Rectal smooth muscle tissue (tissue), 1 donor: ENCODE results near the gene DEFB124.
"Not testable (repeated sequence)": the region's sequence is repeated elsewhere in the genome, so short reads cannot be mapped to it uniquely, and the experiment has no call there.

ENCODE experiments used
- H3K27ac ChIP-seq: one replicate; pipeline ENCODE4 v1.7.0; 2013; ENCODE audit warnings: low read depth, low read length, inconsistent platforms
- H3K27me3 ChIP-seq: one replicate; pipeline ENCODE4 v1.7.0; 2013; ENCODE audit warnings: low read length; ENCODE audit not compliant: control insufficient read depth, insufficient read depth
- H3K36me3 ChIP-seq: one replicate; pipeline ENCODE4 v1.7.0; 2013; ENCODE audit warnings: low read length; ENCODE audit not compliant: control insufficient read depth, insufficient read depth
- H3K4me1 ChIP-seq: one replicate; pipeline ENCODE4 v1.7.0; 2013; ENCODE audit warnings: low read length; ENCODE audit not compliant: control insufficient read depth, insufficient read depth
- H3K4me3 ChIP-seq: one replicate; pipeline ENCODE4 v1.7.0; 2013; ENCODE audit warnings: low read length
- H3K9ac ChIP-seq: one replicate; pipeline ENCODE4 v1.7.0; 2013; ENCODE audit warnings: low read length

Gene DEFB124

DNA sequence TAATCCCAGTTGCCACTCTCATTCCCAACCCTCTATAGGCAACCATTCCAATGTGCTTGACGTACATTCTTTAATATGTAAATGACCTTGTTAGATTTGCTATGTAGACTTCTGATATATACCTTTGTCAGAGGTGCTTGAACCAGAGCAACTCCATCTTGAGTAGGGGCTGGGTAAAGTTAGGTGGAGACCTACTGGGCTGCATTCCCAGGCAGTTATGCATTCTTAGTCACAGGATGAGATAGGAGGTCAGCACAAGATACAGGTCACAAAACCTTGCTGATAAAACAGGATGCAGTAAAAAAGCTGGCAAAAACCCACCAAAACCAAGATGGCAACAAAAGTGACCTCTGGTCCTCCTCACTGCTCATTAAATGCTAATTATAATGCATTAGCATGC, 31.0 kb upstream of the DEFB124 start:
- peaks cover 3% of the 10 kb centered on the region for H3K4me1 ChIP-seq
- no peak overlapping the region for H3K27ac ChIP-seq
- no peaks in the 10 kb centered on the region for H3K36me3 ChIP-seq
- H3K27me3 ChIP-seq, result no peaks in the 10 kb centered on the region
- H3K9ac ChIP-seq, result no peak overlapping the region
- no peak overlapping the region for H3K4me3 ChIP-seq

DNA sequence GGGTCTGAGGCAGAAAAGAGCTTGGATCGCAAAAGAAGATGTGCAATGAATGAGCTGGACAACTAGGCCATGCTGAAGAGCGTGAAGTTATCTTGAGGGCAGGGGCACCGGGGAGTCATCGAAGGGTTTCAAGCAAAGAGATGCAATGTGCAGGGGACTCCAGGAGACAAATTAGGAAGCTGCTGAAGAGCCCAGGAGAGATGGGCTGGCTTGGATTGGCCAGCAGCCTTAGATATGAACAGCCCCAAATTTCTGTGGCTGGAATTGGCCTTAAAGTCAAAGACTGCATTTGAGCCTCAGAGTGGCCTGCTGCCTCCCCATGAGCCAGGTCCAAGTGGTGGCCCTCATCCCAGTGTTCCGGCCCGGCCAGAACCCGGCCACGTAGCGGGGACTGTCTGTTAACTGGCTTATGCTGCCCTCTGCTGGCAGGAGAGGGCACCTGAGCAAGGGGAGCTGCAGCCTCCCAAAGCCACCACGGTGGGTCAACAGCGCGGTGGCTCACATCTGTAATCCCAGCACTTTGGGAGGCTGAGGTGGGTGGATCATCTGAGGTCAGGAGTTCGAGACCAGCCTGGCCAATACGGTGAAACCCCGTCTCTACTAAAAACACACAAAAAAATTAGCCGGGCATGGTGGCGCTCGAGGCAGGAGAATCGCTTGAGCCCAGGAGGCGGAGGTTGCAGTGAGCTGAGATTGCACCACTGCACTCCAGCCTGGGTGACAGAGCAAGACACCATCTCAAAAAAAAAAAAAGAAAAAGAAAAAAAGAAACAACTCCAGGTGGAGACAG, 28.2 kb upstream of the DEFB124 start:
- H3K27me3 ChIP-seq, H3K4me1 ChIP-seq, H3K9ac ChIP-seq, H3K36me3 ChIP-seq, H3K27ac ChIP-seq, H3K4me3 ChIP-seq: not testable (repeated sequence)

DNA sequence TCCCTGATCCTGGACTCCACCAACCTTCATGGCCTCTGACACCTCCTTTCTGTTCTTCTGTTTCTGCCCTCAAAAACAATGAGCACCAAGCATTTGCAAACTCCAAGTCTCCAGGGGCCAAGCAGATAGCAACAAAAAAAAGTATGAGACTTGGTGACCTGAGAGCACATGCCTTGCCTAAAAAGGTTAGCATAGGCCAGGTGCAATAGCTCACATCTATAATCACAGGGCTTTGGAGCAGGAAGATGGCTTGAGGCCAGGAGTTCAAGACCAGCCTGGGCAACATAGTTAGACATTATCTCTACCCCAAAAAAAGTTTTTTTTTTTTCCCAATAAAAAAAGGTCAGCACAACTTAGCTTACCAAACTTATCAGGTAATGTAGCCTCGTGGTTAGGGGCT, 25.6 kb upstream of the DEFB124 start:
- Histone ChIP-seq H3K36me3 (no peaks in the 10 kb centered on the region), H3K27ac (no peak overlapping the region), H3K4me3 (no peak overlapping the region), H3K4me1 (peaks cover 11% of the 10 kb centered on the region), H3K9ac (no peak overlapping the region), H3K27me3 (no peaks in the 10 kb centered on the region)

DNA sequence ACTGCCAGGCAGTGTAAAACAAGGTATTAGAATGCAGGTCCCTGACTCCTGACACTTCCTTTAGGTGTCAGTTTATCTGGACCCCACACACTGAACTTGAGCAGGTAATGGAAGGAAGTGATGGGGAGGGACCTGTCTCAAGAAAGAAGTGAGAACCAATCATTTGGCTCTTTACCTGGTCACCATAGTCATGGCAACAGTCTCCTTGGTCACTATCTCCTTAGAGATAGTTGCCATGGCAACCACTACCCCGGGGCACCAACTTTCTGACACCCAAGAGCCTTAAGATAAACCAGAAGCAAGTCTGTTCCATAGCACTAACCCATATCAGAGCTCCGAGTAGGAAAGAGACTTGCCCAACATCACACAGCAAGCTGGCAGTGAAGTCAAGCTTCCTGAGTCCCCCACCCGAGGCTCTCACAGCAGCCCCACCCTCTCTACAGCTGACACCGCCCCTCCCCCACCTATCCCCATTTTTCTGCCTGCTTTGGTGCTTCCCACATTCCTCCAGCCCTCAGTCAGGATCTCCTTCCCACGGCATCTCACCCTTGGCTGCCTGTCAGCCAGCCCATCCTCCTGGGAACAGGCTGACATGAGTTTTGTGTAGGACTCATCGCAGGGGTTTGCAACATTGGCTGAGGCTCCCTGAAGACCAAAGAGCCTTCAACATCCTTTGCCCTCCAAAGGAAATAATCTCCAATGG, 23.1 kb upstream of the DEFB124 start:
- Histone ChIP-seq H3K9ac (no peak overlapping the region), H3K27ac (no peak overlapping the region), H3K4me3 (no peak overlapping the region), H3K4me1 (peaks cover 10% of the 10 kb centered on the region), H3K36me3 (no peaks in the 10 kb centered on the region), H3K27me3 (no peaks in the 10 kb centered on the region)

DNA sequence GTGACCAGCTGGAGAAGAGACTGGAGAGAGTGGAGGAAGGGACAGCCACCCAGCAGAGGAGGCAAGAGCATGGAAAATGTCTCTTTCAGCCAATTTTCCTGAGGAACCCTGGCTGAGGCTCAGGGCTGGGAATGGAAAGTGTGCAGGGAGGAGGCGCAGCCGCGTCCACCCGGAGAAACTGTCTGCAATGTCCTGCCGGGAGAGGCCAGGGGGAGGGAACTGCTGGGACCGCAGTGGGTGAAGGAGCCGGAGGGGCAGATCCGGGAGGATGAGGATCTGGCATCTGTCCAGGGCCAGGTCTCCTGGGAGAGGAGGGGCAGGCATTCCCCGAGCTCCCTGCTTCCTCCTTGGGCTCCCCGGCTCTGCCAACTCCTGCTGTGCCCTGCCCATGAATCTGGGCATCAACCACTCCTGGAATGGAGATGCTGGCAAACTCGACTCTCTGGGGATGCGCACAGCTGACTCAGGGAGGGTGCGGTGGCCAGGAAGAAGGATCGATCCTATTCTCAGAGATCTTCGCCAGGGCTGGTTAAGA, 21.9 kb upstream of the DEFB124 start:
- peak overlapping the region; percentile 44 for H3K4me3 ChIP-seq
- H3K4me1 ChIP-seq, result peaks cover 8% of the 10 kb centered on the region
- no peaks in the 10 kb centered on the region for H3K36me3 ChIP-seq
- H3K27ac ChIP-seq, result peak overlapping the region; percentile 60
- H3K9ac ChIP-seq, result no peak overlapping the region
- no peaks in the 10 kb centered on the region for H3K27me3 ChIP-seq

DNA sequence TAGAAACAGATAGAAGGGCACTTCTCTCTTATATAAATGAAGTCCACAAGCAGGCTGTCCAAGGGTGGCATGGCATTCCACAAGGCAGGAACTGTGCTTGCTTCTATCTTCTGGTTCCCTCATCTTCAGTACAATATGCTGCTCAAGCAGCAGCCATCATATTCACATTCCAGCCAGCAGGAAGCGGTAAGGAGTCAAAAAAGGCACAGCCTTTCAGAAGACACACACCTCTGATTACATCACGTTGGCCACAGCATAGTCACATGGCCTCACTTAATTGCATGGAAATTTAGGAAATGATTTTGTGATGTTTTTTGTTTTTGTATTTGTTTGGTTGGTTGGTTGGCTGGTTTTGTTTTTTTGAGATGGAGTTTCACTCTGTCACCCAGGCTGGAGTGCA, 19.2 kb upstream of the DEFB124 start:
- Histone ChIP-seq H3K27ac (no peak overlapping the region), H3K27me3 (no peaks in the 10 kb centered on the region), H3K4me1 (peaks cover 8% of the 10 kb centered on the region), H3K36me3 (no peaks in the 10 kb centered on the region), H3K9ac (no peak overlapping the region), H3K4me3 (no peak overlapping the region)

DNA sequence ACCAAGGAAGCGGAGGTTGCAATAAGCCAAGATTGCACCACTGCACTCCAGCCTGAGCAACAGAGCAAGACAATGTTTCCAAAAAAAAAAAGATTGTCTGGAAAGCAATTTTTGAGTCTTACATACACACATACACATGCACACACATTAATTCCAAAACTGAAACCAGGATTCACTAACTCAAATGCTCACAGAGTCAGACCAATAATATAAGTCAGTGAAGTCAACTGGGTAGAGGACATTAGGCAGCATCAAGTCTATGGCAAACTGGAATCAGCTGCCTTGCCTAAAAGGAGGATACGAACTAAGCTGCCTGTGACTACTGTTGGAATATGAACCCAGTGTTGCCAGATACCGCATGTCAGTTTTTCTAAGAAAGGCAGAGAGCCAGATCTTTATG, 15.8 kb upstream of the DEFB124 start:
- H3K9ac ChIP-seq, result no peak overlapping the region
- no peak overlapping the region for H3K4me3 ChIP-seq
- H3K36me3 ChIP-seq, result no peaks in the 10 kb centered on the region
- peaks cover 5% of the 10 kb centered on the region for H3K4me1 ChIP-seq
- H3K27me3 ChIP-seq, result peaks cover 4% of the 10 kb centered on the region
- no peak overlapping the region for H3K27ac ChIP-seq

DNA sequence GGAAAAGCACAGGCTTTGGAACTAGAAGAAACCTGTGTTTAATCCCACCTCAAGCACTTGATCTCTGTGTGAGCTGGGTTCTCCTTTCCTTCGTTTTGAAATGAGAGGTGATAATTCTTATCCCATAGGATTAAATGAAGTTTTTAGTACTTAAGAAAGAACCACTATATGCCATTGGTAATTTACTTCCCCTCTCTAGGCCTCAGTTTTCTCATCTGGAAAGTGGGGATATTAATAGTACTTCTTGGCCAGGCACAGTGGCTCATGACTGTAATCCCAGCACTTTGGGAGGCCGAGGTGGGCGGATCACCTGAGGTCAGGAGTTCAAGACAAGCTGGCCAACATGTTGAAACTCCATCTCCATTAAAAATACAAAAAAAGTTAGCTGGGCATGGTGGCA, 14.2 kb upstream of the DEFB124 start:
- no peak overlapping the region for H3K9ac ChIP-seq
- peaks cover 4% of the 10 kb centered on the region for H3K27me3 ChIP-seq
- H3K4me1 ChIP-seq, result peaks cover 5% of the 10 kb centered on the region
- peaks cover 2% of the 10 kb centered on the region for H3K36me3 ChIP-seq
- no peak overlapping the region for H3K27ac ChIP-seq
- no peak overlapping the region for H3K4me3 ChIP-seq

DNA sequence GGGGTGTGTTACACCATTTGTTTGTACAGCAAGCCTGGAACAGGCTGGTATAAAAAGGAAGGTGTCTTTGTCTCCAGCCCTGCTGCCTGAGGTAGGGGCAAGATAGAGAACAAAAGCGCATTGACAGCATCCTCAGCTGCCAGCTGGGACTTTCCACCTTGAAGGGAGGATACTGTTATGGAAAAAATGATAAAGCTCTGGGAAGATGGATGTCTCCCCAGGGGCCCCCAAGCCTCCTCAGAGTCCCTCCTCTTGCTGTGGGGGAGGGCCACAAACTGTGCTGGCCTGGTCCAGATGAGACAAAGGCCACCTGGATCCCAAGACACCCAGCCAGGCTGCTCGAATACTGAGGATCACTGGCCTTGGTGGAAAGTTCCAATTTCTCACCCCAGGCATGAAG, 13.2 kb upstream of the DEFB124 start:
- Histone ChIP-seq H3K27ac (peak overlapping the region; percentile 57), H3K27me3 (peaks cover 4% of the 10 kb centered on the region), H3K4me1 (peaks cover 5% of the 10 kb centered on the region), H3K36me3 (peaks cover 2% of the 10 kb centered on the region), H3K9ac (no peak overlapping the region), H3K4me3 (no peak overlapping the region)

DNA sequence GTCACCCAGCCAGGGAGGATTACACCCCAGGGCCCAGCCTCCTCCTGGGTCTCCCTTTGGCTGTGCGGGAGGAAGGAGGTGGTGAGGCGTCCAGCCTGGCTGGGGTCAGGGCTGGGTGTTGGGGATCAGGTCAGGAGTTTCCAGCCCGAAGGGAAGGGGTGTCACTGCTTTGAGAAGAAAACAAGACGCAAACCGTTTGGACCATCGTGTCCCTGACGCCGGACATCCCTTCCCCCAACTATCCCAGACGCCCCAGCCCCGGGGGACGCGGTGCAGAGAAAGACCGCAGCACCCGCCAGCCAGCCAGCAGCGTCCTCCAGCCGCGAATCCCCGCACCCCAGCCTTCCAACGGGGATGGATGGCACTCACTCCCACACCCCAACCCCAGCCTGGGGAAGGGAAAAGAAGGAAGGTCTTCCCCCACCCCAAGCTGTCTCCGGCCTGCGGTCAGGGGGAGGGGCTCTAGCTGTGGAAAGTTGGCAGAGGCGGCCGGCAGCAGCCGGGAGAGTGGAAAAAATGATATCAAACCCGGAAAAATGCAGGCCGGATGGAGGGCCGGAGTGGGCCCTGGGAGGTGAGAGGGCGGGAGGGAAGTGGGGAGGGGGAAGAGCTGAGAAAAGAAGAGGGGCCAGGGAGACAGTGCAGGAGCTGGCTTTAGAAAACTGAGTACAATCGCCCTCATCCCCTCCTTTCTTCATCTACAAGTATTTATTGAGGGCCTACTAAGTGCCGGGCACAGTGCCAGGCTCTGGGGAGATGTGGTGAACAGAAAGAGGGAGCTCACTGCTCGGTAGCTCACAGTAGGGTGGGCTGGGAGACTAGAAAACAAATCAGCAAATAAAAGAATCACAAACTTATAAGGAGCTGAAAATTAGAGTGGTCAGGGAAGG, 10.8 kb upstream of the DEFB124 start:
- peaks cover 4% of the 10 kb centered on the region for H3K27me3 ChIP-seq
- peaks cover 2% of the 10 kb centered on the region for H3K36me3 ChIP-seq
- H3K4me1 ChIP-seq, result peaks cover 5% of the 10 kb centered on the region
- peak overlapping the region; percentile 73 for H3K27ac ChIP-seq
- H3K9ac ChIP-seq, result no peak overlapping the region
- H3K4me3 ChIP-seq, result peak overlapping the region; percentile 11

DNA sequence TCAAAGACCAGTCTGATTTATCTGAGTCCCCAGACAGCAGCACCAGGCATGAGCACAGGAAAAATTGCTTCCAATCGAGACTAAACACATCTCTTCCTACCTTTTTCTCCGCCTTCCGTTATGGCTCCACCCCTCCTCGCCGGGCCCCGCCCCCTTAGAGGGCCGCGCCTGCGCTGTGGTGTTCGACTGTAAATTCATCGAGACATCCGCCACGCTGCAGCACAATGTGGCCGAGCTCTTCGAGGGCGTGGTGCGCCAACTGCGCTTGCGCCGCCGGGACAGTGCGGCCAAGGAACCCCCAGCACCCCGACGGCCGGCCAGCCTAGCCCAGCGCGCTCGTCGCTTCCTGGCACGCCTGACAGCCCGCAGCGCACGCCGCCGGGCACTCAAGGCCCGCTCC, 9.1 kb upstream of the DEFB124 start:
- Histone ChIP-seq H3K9ac (no peak overlapping the region), H3K27me3 (peaks cover 4% of the 10 kb centered on the region), H3K4me1 (peaks cover 5% of the 10 kb centered on the region), H3K27ac (no peak overlapping the region), H3K36me3 (peaks cover 2% of the 10 kb centered on the region), H3K4me3 (no peak overlapping the region)

DNA sequence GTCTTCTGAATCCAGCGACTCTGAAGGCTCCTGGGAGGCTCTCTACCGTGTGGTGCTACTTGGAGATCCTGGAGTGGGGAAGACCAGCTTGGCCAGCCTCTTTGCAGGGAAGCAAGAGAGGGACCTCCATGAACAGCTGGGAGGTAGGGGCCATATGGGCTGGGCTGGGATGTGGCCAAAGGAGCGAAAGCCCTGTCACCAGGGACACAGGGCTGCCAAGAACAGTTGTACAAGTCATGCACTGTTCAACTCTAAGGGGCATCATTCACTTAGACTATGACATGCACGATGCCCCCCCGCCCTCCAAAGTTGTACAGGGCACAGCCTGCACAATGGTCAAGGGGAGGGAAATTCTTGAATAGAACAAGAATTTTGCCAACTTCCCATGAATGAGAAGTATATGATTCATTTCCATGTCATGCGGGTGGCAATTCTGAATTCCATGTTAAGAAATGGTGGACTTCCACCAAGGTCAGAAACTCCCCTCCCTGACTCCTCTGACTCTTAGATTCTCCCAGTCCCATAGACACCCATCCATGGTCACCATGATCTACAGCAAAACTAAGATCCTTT, 1.8 kb upstream of the DEFB124 start:
- Histone ChIP-seq H3K27ac (no peak overlapping the region), H3K27me3 (no peaks in the 10 kb centered on the region), H3K36me3 (no peaks in the 10 kb centered on the region), H3K4me3 (no peak overlapping the region), H3K9ac (no peak overlapping the region), H3K4me1 (no peaks in the 10 kb centered on the region)
